Kidney (tissue), 14 donors: ENCODE data around the gene ARF1. TPM values are rescaled to one million over a fixed set of nuclear protein-coding genes. Genes with fewer than 3 reads are reported as not detected.

Experiments
- DNase-seq, 5 donors: peaks; one replicate each; pipeline ENCODE4 v3.0.0-alpha.2; 2013 to 2020
- FAIRE-seq: peaks from 2 replicates; lab custom pipeline; 2012; peaks lifted over from hg19 to GRCh38; lab: Jason Lieb, UNC
- H3K27ac ChIP-seq, 2 donors: one replicate each; pipeline ENCODE4 v1.7.0; 2013; ENCODE audit warnings: low read depth in 2 of 2, low read length in 2 of 2, inconsistent platforms in 1 of 2
- H3K27me3 ChIP-seq: one replicate; pipeline ENCODE4 v1.7.1; 2013; ENCODE audit warnings: low read length, inconsistent platforms; ENCODE audit not compliant: control insufficient read depth, insufficient read depth
- H3K36me3 ChIP-seq, 3 donors: one replicate each; pipeline versions ENCODE4 v1.7.0 to v1.7.1; 2013; ENCODE audit warnings: low read length in 3 of 3, control low read depth in 1 of 3, inconsistent platforms in 1 of 3; ENCODE audit not compliant: insufficient read depth in 3 of 3, control insufficient read depth in 2 of 3
- H3K4me1 ChIP-seq, 3 donors: one replicate each; pipeline versions ENCODE4 v1.7.0 to v1.7.1; 2013; ENCODE audit warnings: low read length in 3 of 3, inconsistent platforms in 1 of 3, low read depth in 1 of 3; ENCODE audit not compliant: control insufficient read depth in 2 of 3, insufficient read depth in 2 of 3
- H3K4me3 ChIP-seq, 3 donors: one replicate each; pipeline versions ENCODE4 v1.7.0 to v1.8.1; 2013; ENCODE audit warnings: low read length in 3 of 3, control low read depth in 1 of 3, inconsistent platforms in 1 of 3
- H3K9ac ChIP-seq, 3 donors: one replicate each; pipeline versions ENCODE4 v1.7.0 to v1.7.1; 2013; ENCODE audit warnings: low read length in 3 of 3, control low read depth in 1 of 3, inconsistent platforms in 1 of 3
- H3K9me3 ChIP-seq, 3 donors: one replicate each; pipeline versions ENCODE4 v1.7.0 to v1.7.1; 2013; ENCODE audit warnings: low read length in 3 of 3, control low read depth in 1 of 3, inconsistent platforms in 1 of 3; ENCODE audit not compliant: control insufficient read depth in 2 of 3, insufficient read depth in 1 of 3
- intact Hi-C: fragments of 100-400 bp; cut with DNase I; formaldehyde crosslinking; loops from one replicate; pipeline ENCODE4 v1.11.1; 2022
- polyA plus RNA-seq: library from polyadenylated mRNA; stranded (reverse); fragments of 350-450 nt; fragmentation: Illumina TruSeq; extraction: RNeasy Lipid Tissue Mini Kit (QIAGEN cat#74804); gene quantifications from one replicate; pipeline ENCODE4 v1.2.3, GENCODE V29; 2014; ENCODE audit warnings: low read depth, low replicate concordance; ENCODE audit not compliant: insufficient read depth
- total RNA-seq: library from RNA; stranded (reverse); fragmentation: NEBNext Ultra II Directional; extraction: Animal tissue kit (Norgen Biotek cat#: 25700); gene quantifications from one replicate; pipeline ENCODE4 v1.2.1, GENCODE V29; 2021
- TF ChIP-seq, protein P1 (sequence below): IDR thresholded peaks from 3 replicates; pipeline ENCODE4 v1.5.1; 2012; ENCODE audit warnings: mild to moderate bottlenecking, moderate library complexity, borderline replicate concordance; ENCODE audit not compliant: insufficient read depth; ENCODE audit errors: extremely low read depth
- donor health status: control.
- donor health status: control.
- donor health status: control.
- donor health status: control.
- donor health status: control.
- donor health status: DM: yes; HTN: yes; CAD: no.
- donor health status: Normal renal cell carcinoma (clear cell type).

The ARF1 gene
- total and polyA plus RNA-seq, 2 donors from 2014 or later = 383 to 398 TPM

- H3K9me3 ChIP-seq = no peaks in the 10 kb centered on the region
- H3K9ac ChIP-seq = no peak overlapping the region
- no peak overlapping the region for H3K27ac ChIP-seq
- FAIRE-seq (no peak), DNase-seq (no peak)
- TF ChIP-seq, protein P1, sequence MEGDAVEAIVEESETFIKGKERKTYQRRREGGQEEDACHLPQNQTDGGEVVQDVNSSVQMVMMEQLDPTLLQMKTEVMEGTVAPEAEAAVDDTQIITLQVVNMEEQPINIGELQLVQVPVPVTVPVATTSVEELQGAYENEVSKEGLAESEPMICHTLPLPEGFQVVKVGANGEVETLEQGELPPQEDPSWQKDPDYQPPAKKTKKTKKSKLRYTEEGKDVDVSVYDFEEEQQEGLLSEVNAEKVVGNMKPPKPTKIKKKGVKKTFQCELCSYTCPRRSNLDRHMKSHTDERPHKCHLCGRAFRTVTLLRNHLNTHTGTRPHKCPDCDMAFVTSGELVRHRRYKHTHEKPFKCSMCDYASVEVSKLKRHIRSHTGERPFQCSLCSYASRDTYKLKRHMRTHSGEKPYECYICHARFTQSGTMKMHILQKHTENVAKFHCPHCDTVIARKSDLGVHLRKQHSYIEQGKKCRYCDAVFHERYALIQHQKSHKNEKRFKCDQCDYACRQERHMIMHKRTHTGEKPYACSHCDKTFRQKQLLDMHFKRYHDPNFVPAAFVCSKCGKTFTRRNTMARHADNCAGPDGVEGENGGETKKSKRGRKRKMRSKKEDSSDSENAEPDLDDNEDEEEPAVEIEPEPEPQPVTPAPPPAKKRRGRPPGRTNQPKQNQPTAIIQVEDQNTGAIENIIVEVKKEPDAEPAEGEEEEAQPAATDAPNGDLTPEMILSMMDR = no peak
- H3K27me3 ChIP-seq = no peaks in the 10 kb centered on the region
- intact Hi-C loops = no loop called here
- no peaks in the 10 kb centered on the region for H3K36me3 ChIP-seq
- no peak overlapping the region for H3K4me3 ChIP-seq
- no peaks in the 10 kb centered on the region for H3K4me1 ChIP-seq
Measured at GRCh38 chr1:228118040-228118439, 35.5 kb downstream of the ARF1 start.

GRCh38 chr1:228120351-228120750, 37.8 kb downstream of the ARF1 start:
- Histone ChIP-seq H3K9me3 (no peaks in the 10 kb centered on the region), H3K9ac (no peak overlapping the region), H3K4me3 (no peak overlapping the region), H3K27me3 (no peaks in the 10 kb centered on the region), H3K36me3 (no peaks in the 10 kb centered on the region), H3K4me1 (no peaks in the 10 kb centered on the region), H3K27ac (no peak overlapping the region)
- intact Hi-C loops = no loop called here
- FAIRE-seq = no peak
- TF ChIP-seq, protein P1 = no peak
- DNase-seq = no peak

DNA sequence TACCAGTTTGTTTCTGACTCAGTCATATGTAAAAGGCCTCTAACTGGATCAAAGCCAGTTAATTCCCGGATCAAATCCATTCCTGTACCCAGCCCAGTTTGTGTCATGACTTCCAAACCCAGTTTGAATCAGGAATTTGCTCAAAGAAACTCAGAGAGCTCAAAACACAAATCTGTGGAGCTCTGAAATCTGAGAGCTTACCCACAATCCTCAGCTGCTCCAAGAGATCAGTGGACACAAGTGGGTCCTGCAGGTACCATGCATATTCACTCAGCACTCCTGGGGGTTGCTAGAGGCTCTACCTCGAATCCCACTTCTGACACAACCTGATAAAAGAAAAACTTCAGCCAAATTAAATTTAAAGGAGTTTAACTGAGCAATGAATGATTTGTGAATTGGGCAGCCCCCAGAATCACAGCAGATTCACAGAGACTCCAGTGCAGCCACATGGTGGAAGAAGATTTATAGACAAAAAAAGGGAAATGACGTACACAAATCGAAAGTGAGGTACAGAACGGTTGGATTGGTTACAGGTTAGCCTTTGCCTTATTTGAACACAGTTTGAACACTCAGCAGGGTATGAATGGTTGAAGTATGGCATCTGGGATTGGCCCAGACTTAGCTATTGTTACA, 38.5 kb downstream of the ARF1 start:
- Histone ChIP-seq H3K27ac (no peak overlapping the region), H3K27me3 (no peaks in the 10 kb centered on the region), H3K9me3 (no peaks in the 10 kb centered on the region), H3K36me3 (no peaks in the 10 kb centered on the region), H3K9ac (no peak overlapping the region), H3K4me1 (no peaks in the 10 kb centered on the region), H3K4me3 (no peak overlapping the region)
- TF ChIP-seq, protein P1 = no peak
- intact Hi-C loops = no loop called here
- DNase-seq (no peak), FAIRE-seq (no peak)
